ENCODE results near the gene COL6A5.
"Not testable (repeated sequence)": the region's sequence is repeated elsewhere in the genome, so short reads cannot be mapped to it uniquely, and the experiment has no call there.

Gene COL6A5

GRCh38 chr3:130393594-130393993 is 48.1 kb downstream of the COL6A5 start:
- no peak for TF ChIP-seq CTCF (IDR thresholded peaks at IDR 0.05)
- Histone ChIP-seq H3K4me1 (no peaks in the 10 kb centered on the region), H3K79me2 (no peaks in the 10 kb centered on the region), H2AFZ (no peak overlapping the region), H3K4me3 (ENCODE audit: low read depth, low read length) (no peak overlapping the region), H3K9me3 (ENCODE audit: control insufficient read depth, low read length) (no peaks in the 10 kb centered on the region), H3K27ac (no peak overlapping the region), H3K4me2 (ENCODE audit: low read length) (no peak overlapping the region), H3K27me3 (ENCODE audit: control insufficient read depth, insufficient read depth, low read length) (no peaks in the 10 kb centered on the region), H3K9ac (no peak overlapping the region), H3K36me3 (ENCODE audit: control insufficient read depth, insufficient read depth, low read length) (no peaks in the 10 kb centered on the region)

- no peak overlapping the region for H3K9ac ChIP-seq
- no peaks in the 10 kb centered on the region for H3K79me2 ChIP-seq
- TF ChIP-seq CTCF (IDR thresholded peaks at IDR 0.05), result no peak
- no peaks in the 10 kb centered on the region for H3K4me1 ChIP-seq
- H3K36me3 ChIP-seq (ENCODE audit: control insufficient read depth, insufficient read depth, low read length), result no peaks in the 10 kb centered on the region
- no peak overlapping the region for H3K4me3 ChIP-seq (ENCODE audit: low read depth, low read length)
- no peak overlapping the region for H2AFZ ChIP-seq
- H3K9me3 ChIP-seq (ENCODE audit: control insufficient read depth, low read length), result no peaks in the 10 kb centered on the region
- no peak overlapping the region for H3K27ac ChIP-seq
- H3K27me3 ChIP-seq (ENCODE audit: control insufficient read depth, insufficient read depth, low read length), result no peaks in the 10 kb centered on the region
- H3K4me2 ChIP-seq (ENCODE audit: low read length), result no peak overlapping the region
Measured at GRCh38 chr3:130395331-130395730, 49.9 kb downstream of the COL6A5 start.

GRCh38 chr3:130395916-130396315 is 50.4 kb downstream of the COL6A5 start:
- H3K27ac ChIP-seq, result no peak overlapping the region
- no peak overlapping the region for H3K4me3 ChIP-seq (ENCODE audit: low read depth, low read length)
- no peaks in the 10 kb centered on the region for H3K27me3 ChIP-seq (ENCODE audit: control insufficient read depth, insufficient read depth, low read length)
- no peak for TF ChIP-seq CTCF (IDR thresholded peaks at IDR 0.05)
- no peaks in the 10 kb centered on the region for H3K4me1 ChIP-seq
- no peak overlapping the region for H3K4me2 ChIP-seq (ENCODE audit: low read length)
- no peaks in the 10 kb centered on the region for H3K36me3 ChIP-seq (ENCODE audit: control insufficient read depth, insufficient read depth, low read length)
- no peak overlapping the region for H3K9ac ChIP-seq
- H3K9me3 ChIP-seq (ENCODE audit: control insufficient read depth, low read length), result no peaks in the 10 kb centered on the region
- no peak overlapping the region for H2AFZ ChIP-seq
- H3K79me2 ChIP-seq, result no peaks in the 10 kb centered on the region

GRCh38 chr3:130404401-130404800 is 58.9 kb downstream of the COL6A5 start:
- Histone ChIP-seq H2AFZ (no peak overlapping the region), H3K27me3 (ENCODE audit: control insufficient read depth, insufficient read depth, low read length) (no peaks in the 10 kb centered on the region), H3K79me2 (no peaks in the 10 kb centered on the region), H3K9me3 (ENCODE audit: control insufficient read depth, low read length) (no peaks in the 10 kb centered on the region), H3K36me3 (ENCODE audit: control insufficient read depth, insufficient read depth, low read length) (no peaks in the 10 kb centered on the region), H3K4me3 (ENCODE audit: low read depth, low read length) (no peak overlapping the region), H3K4me1 (no peaks in the 10 kb centered on the region), H3K4me2 (ENCODE audit: low read length) (no peak overlapping the region), H3K9ac (no peak overlapping the region), H3K27ac (no peak overlapping the region)
- TF ChIP-seq CTCF (IDR thresholded peaks at IDR 0.05), result no peak

- H3K79me2 ChIP-seq, result no peaks in the 10 kb centered on the region
- H3K4me1 ChIP-seq, result no peaks in the 10 kb centered on the region
- H3K4me3 ChIP-seq (ENCODE audit: low read depth, low read length), result no peak overlapping the region
- no peak overlapping the region for H3K4me2 ChIP-seq (ENCODE audit: low read length)
- H3K27ac ChIP-seq, result no peak overlapping the region
- no peaks in the 10 kb centered on the region for H3K9me3 ChIP-seq (ENCODE audit: control insufficient read depth, low read length)
- no peak for TF ChIP-seq CTCF (IDR thresholded peaks at IDR 0.05)
- H3K9ac ChIP-seq, result no peak overlapping the region
- no peak overlapping the region for H2AFZ ChIP-seq
- H3K36me3 ChIP-seq (ENCODE audit: control insufficient read depth, insufficient read depth, low read length), result no peaks in the 10 kb centered on the region
- no peaks in the 10 kb centered on the region for H3K27me3 ChIP-seq (ENCODE audit: control insufficient read depth, insufficient read depth, low read length)
Measured at GRCh38 chr3:130405956-130406355, 60.5 kb downstream of the COL6A5 start.

- not testable (repeated sequence) for H3K9me3 ChIP-seq (ENCODE audit: control insufficient read depth, low read length); H3K4me3 ChIP-seq (ENCODE audit: low read depth, low read length); H3K9ac ChIP-seq; H3K79me2 ChIP-seq; H3K4me2 ChIP-seq (ENCODE audit: low read length); H2AFZ ChIP-seq; H3K27ac ChIP-seq; H3K27me3 ChIP-seq (ENCODE audit: control insufficient read depth, insufficient read depth, low read length); H3K4me1 ChIP-seq; H3K36me3 ChIP-seq (ENCODE audit: control insufficient read depth, insufficient read depth, low read length)
Measured at GRCh38 chr3:130408253-130408652, 62.8 kb downstream of the COL6A5 start.

All from parathyroid adenoma (tissue), 2 donors.